AG09319 (cell line): ENCODE data around the gene TSC22D1.

ENCODE experiments used
- DNase-seq: peaks from one replicate; pipeline ENCODE4 v3.0.0-alpha.2; 2010; ENCODE audit warnings: low read depth; ENCODE audit errors: extremely low read depth
- TF ChIP-seq, protein P1 (sequence below): IDR thresholded peaks from 2 replicates; pipeline ENCODE4 v1.5.1; 2011; ENCODE audit warnings: low read depth, mild to moderate bottlenecking, inconsistent platforms, low read length, moderate library complexity

Gene TSC22D1

DNA sequence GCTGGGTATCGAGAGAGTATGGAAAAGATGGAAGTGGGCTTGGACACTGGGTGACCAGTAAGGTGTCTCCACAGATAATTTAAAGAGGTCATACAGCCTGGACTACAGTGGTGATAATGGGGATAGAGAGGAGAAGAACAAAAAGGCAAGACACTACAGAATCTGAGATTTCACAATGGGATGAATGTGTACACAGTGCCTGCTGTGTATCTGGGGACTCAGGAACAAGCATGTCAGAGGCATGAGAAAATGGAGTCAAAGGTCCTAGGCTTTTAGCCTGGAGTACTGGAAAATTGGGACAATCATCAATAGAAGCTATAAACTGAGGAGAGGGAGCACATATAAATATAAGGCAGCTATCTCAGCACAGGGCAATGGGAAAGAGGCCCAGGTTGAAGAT, 69.4 kb downstream of the TSC22D1 start:
- TF ChIP-seq, protein P1, sequence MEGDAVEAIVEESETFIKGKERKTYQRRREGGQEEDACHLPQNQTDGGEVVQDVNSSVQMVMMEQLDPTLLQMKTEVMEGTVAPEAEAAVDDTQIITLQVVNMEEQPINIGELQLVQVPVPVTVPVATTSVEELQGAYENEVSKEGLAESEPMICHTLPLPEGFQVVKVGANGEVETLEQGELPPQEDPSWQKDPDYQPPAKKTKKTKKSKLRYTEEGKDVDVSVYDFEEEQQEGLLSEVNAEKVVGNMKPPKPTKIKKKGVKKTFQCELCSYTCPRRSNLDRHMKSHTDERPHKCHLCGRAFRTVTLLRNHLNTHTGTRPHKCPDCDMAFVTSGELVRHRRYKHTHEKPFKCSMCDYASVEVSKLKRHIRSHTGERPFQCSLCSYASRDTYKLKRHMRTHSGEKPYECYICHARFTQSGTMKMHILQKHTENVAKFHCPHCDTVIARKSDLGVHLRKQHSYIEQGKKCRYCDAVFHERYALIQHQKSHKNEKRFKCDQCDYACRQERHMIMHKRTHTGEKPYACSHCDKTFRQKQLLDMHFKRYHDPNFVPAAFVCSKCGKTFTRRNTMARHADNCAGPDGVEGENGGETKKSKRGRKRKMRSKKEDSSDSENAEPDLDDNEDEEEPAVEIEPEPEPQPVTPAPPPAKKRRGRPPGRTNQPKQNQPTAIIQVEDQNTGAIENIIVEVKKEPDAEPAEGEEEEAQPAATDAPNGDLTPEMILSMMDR: no peak
- no peak for DNase-seq

DNA sequence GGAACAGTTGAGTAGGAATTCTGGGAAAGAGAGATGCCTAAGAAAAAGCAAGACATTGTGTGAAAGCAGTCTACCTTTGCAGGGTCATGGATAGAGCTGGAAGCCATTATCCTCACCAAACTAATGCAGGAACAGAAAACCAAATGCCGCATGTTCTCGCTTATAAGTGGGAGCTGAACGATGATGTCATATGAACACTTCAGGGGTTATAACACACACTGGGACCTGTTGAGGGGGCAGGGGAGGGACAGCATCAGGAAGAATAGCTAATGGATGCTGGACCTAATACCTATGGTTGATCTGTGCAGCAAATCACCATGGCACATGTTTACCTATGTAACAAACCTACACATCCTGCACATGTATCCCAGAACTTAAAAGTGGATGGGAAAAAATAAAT, 69.9 kb downstream of the TSC22D1 start:
- no peak for DNase-seq
- TF ChIP-seq, protein P1: no peak

GRCh38 chr13:44504116-44504515, 72.0 kb downstream of the TSC22D1 start:
- DNase-seq: no peak
- TF ChIP-seq, protein P1: no peak

DNA sequence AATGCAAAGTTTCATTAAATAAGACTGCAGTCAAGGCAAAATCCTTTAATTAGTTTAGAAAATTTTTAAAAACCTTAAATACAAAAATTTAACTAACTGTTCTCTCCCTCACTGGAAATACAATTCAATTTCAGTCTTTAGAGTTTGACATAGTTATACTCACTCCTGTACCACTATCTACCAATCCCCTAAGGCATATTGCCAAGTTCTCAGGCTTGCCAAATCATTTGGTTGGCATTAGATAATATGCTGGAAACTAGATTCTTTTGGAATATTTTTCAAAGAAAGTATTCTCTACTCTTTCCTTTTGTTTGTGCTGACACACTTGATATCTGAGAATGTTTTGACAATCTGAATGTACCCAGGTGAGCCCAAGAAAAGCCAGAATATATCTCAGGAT, 77.2 kb downstream of the TSC22D1 start:
- no peak for DNase-seq
- TF ChIP-seq, protein P1: no peak

- TF ChIP-seq, protein P1: no peak
- DNase-seq: no peak
Observed at GRCh38 chr13:44498502-44498901, 77.6 kb downstream of the TSC22D1 start.

DNA sequence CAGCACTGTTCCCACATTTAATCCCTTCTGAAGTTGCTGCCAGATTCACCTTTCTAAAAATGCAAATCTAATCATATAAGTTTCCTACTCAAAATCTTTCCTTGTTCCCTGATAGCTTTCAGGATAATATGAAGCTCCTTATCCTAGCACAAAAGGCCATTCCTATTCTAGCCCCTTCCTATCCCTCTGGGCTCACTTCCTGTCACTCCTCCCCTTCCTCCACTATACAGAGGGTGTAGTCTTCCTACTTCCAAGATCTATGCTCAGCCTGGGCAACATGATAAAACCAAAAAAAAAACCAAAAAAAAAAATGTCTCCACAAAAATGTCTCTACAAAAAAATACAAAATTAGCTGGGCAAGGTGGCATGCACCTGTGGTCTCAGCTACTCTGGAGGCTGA, 78.3 kb downstream of the TSC22D1 start:
- TF ChIP-seq, protein P1: no peak

DNA sequence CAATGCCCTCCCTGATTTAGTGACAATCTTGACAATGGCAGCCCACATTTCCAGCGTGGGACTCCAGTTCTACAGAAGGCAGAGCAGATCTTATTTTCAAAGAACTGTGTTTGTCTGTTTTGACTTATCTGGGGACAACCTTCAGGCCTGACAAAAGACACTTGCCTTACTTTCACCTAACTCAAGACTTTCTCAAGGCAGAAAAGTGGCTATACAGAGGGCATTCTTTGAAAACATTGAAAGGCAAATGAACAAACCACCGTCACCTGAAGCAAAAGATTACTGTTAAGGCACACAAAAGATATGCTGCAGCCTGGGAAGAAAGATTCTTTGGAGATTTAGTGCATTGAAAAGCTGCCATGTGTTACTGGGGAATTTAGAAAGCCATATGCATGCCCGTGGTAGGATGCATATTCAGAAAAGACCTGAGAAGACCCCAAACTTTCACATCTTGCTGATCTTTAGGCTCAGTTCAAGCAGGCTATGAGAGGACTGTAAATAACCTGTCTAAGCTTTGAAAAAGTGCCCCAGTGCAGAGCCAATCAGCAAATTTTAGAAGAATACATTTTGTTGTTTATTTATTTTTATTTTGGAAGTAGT, 82.8 kb downstream of the TSC22D1 start:
- TF ChIP-seq, protein P1: no peak
- DNase-seq: no peak

More for the DNA sequence above, 78.3 kb downstream of the TSC22D1 start:
- no peak for DNase-seq
